OCI-LY3 (cell line): Measurements from ENCODE around the gene WNK4.

ENCODE experiments used
- H2AFZ ChIP-seq: fragments of 200-600, 300-600 bp; shearing (Covaris generic); 2 replicates; pipeline ENCODE4 v1.6.0; 2014; ENCODE audit warnings: antibody characterized with exemption, low read depth, low read length
- H3K27ac ChIP-seq: fragments of 200-600, 300-600 bp; sonication (generic); 2 replicates; pipeline ENCODE4 v1.5.1; 2014; ENCODE audit warnings: mild to moderate bottlenecking, low read length, moderate library complexity, mixed read lengths
- H3K27me3 ChIP-seq: fragments of 200-600, 300-600 bp; sonication (generic); 2 replicates; pipeline ENCODE4 v1.6.1; 2014; ENCODE audit warnings: low read depth, low read length, mixed read lengths
- H3K36me3 ChIP-seq: fragments of 200-600, 300-600 bp; sonication (generic); replicated peaks from 2 replicates; pipeline ENCODE3; 2014; ENCODE audit warnings: low read depth, low read length, mixed read lengths
- H3K4me1 ChIP-seq: fragments of 300-600, 200-600 bp; sonication (generic); 2 replicates; pipeline ENCODE4 v1.6.1; 2014; ENCODE audit warnings: low read length, mixed read lengths
- H3K4me2 ChIP-seq: fragments of 200-600, 300-600 bp; sonication (generic); 2 replicates; pipeline ENCODE4 v1.6.1; 2014; ENCODE audit warnings: low read length, mixed read lengths
- H3K4me3 ChIP-seq: fragments of 300-600, 200-600 bp; sonication (generic); 2 replicates; pipeline ENCODE4 v1.5.1; 2014; ENCODE audit warnings: antibody characterized with exemption, mild to moderate bottlenecking, low read length, moderate library complexity
- H3K79me2 ChIP-seq: fragments of 300-600, 200-600 bp; shearing (Covaris generic); 2 replicates; pipeline ENCODE4 v1.6.1; 2014; ENCODE audit warnings: mild to moderate bottlenecking, low read length, mixed read lengths
- H3K9ac ChIP-seq: fragments of 300-600, 200-600 bp; shearing (Covaris generic); 2 replicates; pipeline ENCODE4 v1.6.0; 2014; ENCODE audit warnings: mild to moderate bottlenecking, low read length, moderate library complexity
- H3K9me3 ChIP-seq: fragments of 200-600, 300-600 bp; shearing (Covaris generic); 2 replicates; pipeline ENCODE4 v1.6.1; 2014; ENCODE audit warnings: low read length, mixed read lengths; ENCODE audit not compliant: insufficient read depth
- H4K20me1 ChIP-seq: fragments of 200-600, 300-600 bp; sonication (generic); 2 replicates; pipeline ENCODE4 v1.6.1; 2016; ENCODE audit warnings: low read length, mixed read lengths; ENCODE audit not compliant: insufficient read depth
- EZH2phosphoT487 ChIP-seq: fragments of 200-600 bp; shearing (Covaris generic); IDR thresholded peaks from 2 replicates; pipeline ENCODE4 v1.6.1; 2018; ENCODE audit warnings: antibody characterized with exemption, mixed run types, low read depth
- TF ChIP-seq, protein P1 (sequence below): fragments of 200-600, 300-600 bp; sonication (generic); IDR thresholded peaks from 2 replicates; pipeline ENCODE4 v1.5.1; 2014; ENCODE audit warnings: antibody characterized with exemption, low read length, low read depth

WNK4 gene

DNA sequence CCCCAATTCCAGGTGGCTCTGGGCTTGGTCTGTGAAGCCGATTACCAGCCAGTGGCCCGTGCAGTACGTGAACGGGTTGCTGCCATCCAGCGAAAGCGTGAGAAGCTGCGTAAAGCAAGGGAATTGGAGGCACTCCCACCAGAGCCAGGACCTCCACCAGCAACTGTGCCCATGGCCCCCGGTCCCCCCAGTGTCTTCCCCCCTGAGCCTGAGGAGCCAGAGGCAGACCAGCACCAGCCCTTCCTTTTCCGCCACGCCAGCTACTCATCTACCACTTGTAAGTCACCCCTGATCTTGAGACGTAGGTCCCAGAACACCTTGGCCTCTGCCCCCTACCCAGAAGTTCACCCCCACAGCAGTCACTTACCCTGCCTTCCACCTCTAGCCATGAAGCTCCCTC lies 6.9 kb downstream of the WNK4 start:
- H3K36me3 ChIP-seq: peaks cover 4% of the 10 kb centered on the region
- no peak overlapping the region for H3K9ac ChIP-seq
- no peaks in the 10 kb centered on the region for H3K9me3 ChIP-seq
- H4K20me1 ChIP-seq: no peaks in the 10 kb centered on the region
- no peak overlapping the region for H3K4me2 ChIP-seq
- H2AFZ ChIP-seq: no peak overlapping the region
- H3K4me1 ChIP-seq: no peaks in the 10 kb centered on the region
- no peak overlapping the region for H3K27ac ChIP-seq
- H3K79me2 ChIP-seq: no peaks in the 10 kb centered on the region
- H3K4me3 ChIP-seq: no peak overlapping the region
- H3K27me3 ChIP-seq: no peaks in the 10 kb centered on the region
- TF ChIP-seq, protein P1, sequence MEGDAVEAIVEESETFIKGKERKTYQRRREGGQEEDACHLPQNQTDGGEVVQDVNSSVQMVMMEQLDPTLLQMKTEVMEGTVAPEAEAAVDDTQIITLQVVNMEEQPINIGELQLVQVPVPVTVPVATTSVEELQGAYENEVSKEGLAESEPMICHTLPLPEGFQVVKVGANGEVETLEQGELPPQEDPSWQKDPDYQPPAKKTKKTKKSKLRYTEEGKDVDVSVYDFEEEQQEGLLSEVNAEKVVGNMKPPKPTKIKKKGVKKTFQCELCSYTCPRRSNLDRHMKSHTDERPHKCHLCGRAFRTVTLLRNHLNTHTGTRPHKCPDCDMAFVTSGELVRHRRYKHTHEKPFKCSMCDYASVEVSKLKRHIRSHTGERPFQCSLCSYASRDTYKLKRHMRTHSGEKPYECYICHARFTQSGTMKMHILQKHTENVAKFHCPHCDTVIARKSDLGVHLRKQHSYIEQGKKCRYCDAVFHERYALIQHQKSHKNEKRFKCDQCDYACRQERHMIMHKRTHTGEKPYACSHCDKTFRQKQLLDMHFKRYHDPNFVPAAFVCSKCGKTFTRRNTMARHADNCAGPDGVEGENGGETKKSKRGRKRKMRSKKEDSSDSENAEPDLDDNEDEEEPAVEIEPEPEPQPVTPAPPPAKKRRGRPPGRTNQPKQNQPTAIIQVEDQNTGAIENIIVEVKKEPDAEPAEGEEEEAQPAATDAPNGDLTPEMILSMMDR: no peak
- TF ChIP-seq EZH2phosphoT487: no peak

DNA sequence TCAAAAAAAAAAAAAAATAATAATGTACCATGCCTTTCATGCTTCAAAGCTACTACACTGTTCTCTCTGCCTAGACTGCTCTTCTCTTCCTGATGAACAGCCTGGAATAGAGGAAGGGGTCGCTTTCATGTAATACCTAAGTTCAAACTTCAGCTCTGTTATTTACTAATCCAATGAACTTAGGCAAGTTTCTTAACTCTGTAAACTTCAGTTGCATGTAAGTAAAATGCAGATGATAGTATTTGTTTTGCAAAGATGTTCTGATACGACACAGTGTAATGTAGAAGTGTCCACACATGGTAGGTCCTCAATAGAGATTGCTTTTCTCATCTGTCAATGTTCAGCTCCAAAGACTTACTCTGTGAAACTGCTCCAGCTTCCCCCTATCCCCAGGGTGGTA lies 11.5 kb downstream of the WNK4 start:
- no peaks in the 10 kb centered on the region for H3K79me2 ChIP-seq
- no peak overlapping the region for H3K9ac ChIP-seq
- no peaks in the 10 kb centered on the region for H3K27me3 ChIP-seq
- H3K36me3 ChIP-seq: peaks cover 4% of the 10 kb centered on the region
- H3K4me2 ChIP-seq: no peak overlapping the region
- H4K20me1 ChIP-seq: no peaks in the 10 kb centered on the region
- no peak for TF ChIP-seq EZH2phosphoT487
- TF ChIP-seq, protein P1: no peak
- H3K9me3 ChIP-seq: no peaks in the 10 kb centered on the region
- H3K4me1 ChIP-seq: peaks cover 2% of the 10 kb centered on the region; the same call in 1 of the 2 replicates
- no peak overlapping the region for H3K27ac ChIP-seq
- no peak overlapping the region for H2AFZ ChIP-seq
- no peak overlapping the region for H3K4me3 ChIP-seq

- Histone ChIP-seq H3K9me3 (no peaks in the 10 kb centered on the region), H3K27ac (no peak overlapping the region), H3K79me2 (no peaks in the 10 kb centered on the region), H3K4me3 (no peak overlapping the region), H3K4me1 (peaks cover 2% of the 10 kb centered on the region; the same call in 1 of the 2 replicates), H3K4me2 (no peak overlapping the region), H4K20me1 (no peaks in the 10 kb centered on the region), H3K27me3 (no peaks in the 10 kb centered on the region), H3K9ac (no peak overlapping the region), H2AFZ (no peak overlapping the region), H3K36me3 (peaks cover 4% of the 10 kb centered on the region)
- TF ChIP-seq EZH2phosphoT487: no peak
- TF ChIP-seq, protein P1: no peak
These were observed 12.1 kb downstream of the WNK4 start for GRCh38 chr17:42792545-42792944.

- Histone ChIP-seq H3K4me2 (no peak overlapping the region), H3K9me3 (no peaks in the 10 kb centered on the region), H3K27me3 (no peaks in the 10 kb centered on the region), H3K4me3 (no peak overlapping the region), H3K36me3 (no peaks in the 10 kb centered on the region), H3K9ac (no peak overlapping the region), H4K20me1 (no peaks in the 10 kb centered on the region), H3K79me2 (no peaks in the 10 kb centered on the region), H2AFZ (no peak overlapping the region), H3K27ac (no peak overlapping the region), H3K4me1 (peaks cover 6% of the 10 kb centered on the region)
- TF ChIP-seq, protein P1: no peak
- no peak for TF ChIP-seq EZH2phosphoT487
These were observed 14.7 kb downstream of the WNK4 start for GRCh38 chr17:42795061-42795460.
